HG02588 (cell line): ENCODE data around the gene ATXN7L3.

Experiments used
- ATAC-seq: cut with Tn5 transposase; IDR thresholded peaks from one replicate; pipeline ENCODE4 v1.9.1; 2021; ENCODE audit warnings: mild to moderate bottlenecking, moderate library complexity; ENCODE audit not compliant: unreplicated experiment

ATXN7L3 gene

GRCh38 chr17:44202756-44203155 is 3.1 kb upstream of the ATXN7L3 start:
- ATAC-seq, result no peak

- ATAC-seq, result no peak
Measured at GRCh38 chr17:44200478-44201155, 933 bp upstream of the ATXN7L3 start.

DNA sequence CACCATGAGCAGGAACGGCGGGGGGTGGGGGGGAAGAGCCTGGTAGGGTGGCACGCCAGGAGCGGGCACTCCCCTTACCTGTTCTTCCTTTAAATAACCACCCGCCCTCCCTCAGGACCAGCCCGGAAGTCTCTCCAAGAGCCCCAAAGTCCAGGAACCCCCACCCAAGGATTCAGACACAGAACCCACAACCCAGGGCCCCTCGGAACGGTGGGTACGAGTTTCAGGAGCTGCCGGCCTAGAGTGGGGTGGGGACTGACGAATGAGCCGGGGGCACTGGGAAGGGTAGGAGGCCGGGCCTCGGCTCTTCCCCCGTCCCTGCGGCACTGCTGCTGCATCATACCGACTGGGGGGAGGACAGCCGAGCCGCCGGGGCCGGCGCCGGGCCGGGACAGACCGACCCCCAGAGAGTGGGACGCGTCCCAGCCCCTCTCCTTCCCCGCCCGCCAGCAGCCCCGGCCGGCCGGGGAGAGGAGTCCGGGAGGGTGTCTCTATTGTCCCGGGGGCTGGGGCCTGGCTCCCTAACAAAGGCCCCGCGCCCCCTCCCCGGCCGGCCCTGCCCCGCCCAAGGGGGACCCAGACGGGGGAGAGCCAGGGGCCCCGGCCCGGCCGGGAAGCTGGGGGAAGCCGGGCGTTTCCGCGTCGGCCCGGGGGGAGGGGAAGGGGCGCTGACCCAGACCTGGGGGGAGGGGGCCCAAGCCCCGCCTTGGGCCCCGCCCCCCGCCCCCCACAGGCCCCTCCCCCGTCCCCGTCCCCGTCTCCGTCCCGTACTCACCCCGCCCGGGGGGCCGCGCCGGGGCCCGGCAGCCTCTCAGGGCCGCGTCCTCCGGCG is 747 bp downstream of the ATXN7L3 start:
- ATAC-seq, result peak; percentile 28

DNA sequence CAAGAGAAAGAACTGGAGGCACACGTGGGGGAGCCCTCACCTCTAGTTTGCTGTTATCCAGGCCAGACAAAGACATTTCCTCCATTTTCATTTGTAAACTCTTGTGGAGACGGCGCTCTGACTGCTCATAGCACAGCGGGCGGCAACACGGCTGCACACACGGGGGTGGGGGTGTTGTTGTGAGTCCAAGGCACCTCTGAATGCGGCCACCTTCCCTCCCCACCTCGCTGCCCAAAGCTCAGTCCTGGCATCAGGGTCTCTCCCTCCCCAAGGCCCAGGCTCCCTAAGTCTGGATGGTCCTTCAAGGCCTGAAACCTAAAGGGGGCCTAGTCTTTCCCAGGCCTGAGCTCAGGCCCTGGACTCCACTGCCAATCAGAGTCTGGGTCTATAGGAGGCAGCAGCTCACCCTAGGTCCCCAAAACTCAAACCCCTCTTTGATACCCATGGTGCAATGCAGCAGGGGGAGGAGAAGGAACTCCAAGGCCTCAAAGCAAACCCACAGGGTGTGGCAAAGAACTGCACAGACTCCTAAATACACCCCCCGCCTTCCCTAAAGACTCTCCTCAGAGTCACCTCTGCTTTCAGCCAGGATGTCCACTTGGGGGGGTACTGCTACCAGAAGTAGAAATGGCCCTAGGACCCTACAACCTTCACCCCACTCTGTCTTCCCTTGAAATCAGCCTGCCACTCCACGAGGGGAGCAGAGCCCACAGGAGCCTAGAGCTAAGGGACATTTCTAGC is 1.5 kb downstream of the ATXN7L3 start:
- ATAC-seq, result no peak

DNA sequence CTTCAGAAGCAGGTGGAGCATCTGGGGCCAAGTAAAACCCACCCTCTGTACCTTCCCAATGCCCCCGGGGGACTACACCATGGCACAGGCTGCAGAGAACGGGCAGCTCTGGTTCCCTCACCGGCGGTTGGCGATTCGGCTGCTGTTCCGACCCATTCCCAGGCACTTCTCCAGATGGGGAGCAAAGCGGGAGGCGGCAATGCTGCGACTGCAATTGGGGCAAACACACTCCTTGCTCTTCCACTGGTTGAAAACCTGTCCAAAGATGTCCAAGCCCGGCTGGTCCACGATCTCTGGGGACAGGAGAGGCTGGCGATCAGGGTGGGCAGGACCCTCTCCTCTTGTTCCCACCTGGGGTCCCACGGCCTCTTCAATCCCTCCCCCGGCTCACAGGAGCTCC is 2.6 kb downstream of the ATXN7L3 start:
- no peak for ATAC-seq

DNA sequence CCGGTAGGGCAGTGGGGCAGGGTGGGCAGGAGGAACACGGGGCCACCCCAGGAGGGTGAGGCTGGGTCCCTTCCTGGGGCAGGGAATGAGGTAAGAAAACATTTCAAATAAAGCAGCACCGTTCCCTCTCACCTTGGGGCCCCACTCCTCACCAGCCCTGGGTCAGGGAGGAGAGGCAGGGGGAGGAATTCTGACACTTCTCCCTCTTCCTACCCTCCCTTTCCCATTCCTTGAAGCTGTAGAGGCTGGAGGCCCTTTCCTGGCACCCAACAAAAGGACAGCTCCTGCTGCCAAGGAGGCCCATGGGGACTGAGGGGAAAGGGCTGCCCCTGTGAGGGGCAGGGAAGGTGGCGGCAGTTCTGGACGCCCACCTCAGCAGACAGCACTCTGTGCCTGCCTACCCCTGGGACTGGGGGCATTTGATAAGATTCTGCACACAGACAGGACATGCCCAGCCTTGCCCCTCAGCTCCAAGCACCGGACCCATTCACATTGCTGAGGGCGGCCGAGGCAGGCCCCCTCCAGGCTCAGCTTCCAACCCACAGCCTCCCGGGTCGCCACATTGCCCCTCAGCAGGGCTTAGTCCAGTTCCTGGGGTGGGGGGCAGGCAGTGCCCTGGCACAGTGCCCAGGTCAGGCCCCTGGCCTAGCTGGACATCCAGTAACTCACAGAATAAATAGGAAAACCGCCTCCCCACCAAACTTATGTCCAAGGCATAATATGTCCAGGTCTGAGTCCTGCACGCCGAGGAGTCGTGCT is 6.2 kb downstream of the ATXN7L3 start:
- no peak for ATAC-seq

DNA sequence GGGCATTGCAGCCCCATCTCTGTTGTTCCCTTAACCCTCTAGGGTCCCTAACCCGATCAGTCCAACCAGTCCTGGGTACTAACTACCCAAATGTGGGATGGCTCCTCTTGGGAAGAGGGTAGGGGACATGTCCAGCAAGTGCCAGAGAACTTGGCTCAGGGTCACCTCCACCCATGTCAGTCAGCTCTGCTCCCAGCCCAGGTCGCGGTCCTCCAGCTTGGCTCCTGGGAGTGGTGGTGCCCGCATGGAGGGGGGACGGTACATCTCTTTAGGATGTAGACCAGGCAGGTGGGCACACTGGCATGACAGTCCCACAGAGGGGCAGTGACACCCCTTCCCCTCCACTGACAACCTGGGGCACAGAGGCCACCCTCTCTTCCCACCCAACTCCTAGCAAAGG is 6.9 kb downstream of the ATXN7L3 start:
- ATAC-seq, result no peak

- ATAC-seq, result no peak
Measured at GRCh38 chr17:44191941-44192496, 7.7 kb downstream of the ATXN7L3 start.

GRCh38 chr17:44191369-44191768 is 8.3 kb downstream of the ATXN7L3 start:
- ATAC-seq, result no peak

GRCh38 chr17:44190481-44190880 is 9.2 kb downstream of the ATXN7L3 start:
- no peak for ATAC-seq

DNA sequence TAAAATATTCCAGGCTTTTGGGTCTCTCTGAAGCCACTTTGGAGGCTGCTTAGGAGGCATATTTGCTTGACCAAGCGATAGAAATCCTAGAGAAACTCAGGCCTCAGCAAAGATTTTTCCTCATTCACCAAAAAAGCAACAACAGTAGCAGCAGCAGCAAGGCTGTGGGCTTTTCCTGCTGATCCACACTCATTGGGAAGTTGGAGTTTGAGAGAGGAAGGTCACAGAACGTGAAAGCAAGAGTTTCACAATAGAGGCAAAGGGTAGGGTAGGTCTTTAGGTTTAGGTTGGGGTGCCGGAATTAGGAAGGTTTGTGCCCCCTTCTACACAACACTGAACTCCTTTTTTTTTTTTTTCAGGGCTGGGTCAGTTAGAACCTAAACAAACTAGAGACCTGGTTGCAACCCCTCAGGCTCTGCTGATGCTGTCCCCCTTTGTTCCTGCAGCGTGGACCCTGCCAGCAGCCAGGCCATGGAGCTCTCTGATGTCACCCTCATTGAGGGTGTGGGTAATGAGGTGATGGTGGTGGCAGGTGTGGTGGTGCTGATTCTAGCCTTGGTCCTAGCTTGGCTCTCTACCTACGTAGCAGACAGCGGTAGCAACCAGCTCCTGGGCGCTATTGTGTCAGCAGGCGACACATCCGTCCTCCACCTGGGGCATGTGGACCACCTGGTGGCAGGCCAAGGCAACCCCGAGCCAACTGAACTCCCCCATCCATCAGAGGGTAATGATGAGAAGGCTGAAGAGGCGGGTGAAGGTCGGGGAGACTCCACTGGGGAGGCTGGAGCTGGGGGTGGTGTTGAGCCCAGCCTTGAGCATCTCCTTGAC is 10.9 kb downstream of the ATXN7L3 start:
- ATAC-seq, result no peak

- ATAC-seq, result peak; percentile 41
Measured at GRCh38 chr17:44187131-44187899, 12.4 kb downstream of the ATXN7L3 start.

- peak; percentile 80 for ATAC-seq
Measured at GRCh38 chr17:44186307-44187130, 13.2 kb downstream of the ATXN7L3 start, which contains the start of gene TMUB2. Gene TMUB2, plus strand, starts transcription at chr17:44186972. Its CDS starts 737 bp downstream, at chr17:44187709.

DNA sequence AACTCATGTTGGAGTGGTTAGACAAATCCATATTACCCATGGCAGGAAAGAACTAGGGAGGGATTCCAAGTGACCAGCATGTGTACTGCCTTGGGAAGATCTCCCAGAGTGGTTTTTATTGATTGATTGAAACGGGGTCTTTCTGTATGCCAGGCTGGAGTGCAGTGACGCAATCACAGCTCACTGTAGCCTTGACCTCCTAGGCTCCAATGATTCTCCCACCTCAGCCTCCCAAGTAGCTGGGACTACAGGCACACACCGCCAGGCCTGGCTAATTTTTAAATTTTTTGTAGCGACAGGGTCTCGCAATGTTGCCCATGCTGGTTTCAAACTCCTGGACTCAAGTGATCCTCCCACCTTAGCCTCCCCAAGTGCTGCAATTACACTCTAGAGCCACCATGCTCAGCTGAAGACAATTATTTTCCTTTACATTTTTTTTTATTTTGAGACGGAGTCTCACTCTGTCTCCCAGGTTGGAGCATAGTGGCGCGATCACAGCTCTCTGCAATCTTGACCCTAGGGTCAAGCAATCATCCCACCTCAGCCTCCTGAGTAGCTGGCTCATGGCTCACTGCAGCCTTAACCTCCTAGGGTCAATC is 15.4 kb downstream of the ATXN7L3 start:
- ATAC-seq, result no peak

DNA sequence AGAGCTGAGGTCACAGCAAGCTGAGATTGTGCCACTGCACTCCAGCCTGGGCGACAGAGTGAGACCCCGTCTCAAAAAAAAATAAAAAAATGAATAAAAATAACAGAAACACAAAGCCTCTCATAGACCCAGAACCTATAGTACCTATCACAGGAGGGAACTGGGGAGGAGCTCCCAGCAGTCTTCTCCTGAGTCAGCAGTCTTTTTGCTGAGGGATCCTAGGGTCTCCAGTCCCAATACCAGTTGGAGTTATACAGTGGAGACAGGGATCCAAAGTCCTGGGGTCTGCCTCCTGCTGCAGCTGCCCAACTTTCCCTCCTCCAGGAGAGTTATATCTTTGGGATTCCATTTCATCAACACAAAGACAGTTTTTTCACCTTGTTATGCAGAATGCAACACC is 16.7 kb downstream of the ATXN7L3 start:
- ATAC-seq, result no peak

DNA sequence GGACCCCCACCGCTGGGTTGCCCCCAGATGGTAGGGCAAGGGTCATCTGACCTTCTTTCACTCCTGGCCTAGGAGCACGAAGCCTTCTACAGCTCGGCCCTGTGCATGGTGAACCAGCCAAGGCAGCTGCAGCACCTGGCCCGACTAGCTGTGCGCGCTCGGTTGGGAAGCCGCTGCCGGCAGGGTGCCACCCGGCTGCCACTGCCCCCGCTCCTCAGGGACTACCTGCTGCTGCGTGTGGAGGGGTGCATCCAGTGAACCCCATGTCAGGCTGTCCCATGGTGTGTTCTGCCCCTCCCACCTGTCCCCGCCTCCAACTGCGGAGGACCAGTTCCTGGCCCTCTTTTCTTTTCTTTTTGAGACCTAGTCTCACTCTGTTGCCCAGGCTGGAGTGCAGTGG is 21.6 kb downstream of the ATXN7L3 start:
- ATAC-seq, result no peak

GRCh38 chr17:44177640-44178039 is 22.0 kb downstream of the ATXN7L3 start:
- ATAC-seq, result no peak
